Right cardiac atrium (tissue), 5 donors: ENCODE results near the gene MACO1. TPM values are rescaled to one million over a fixed set of nuclear protein-coding genes. Genes with fewer than 3 reads are reported as not detected.

Source experiments
- ATAC-seq, 2 donors: fragments of 200-7000 bp; cut with Tn5 transposase; one replicate each; pipeline versions ENCODE4 v1.8.0 to v1.9.1; 2020; ENCODE audit warnings: moderate library complexity in 2 of 2, mild to moderate bottlenecking in 1 of 2
- DNase-seq, 3 donors: peaks; one replicate each; pipeline ENCODE4 v3.0.0-alpha.2; 2020
- H3K27ac ChIP-seq: one replicate; pipeline ENCODE4 v1.5.1; 2013; ENCODE audit warnings: mild to moderate bottlenecking, low read length, control low read depth, moderate library complexity
- H3K27me3 ChIP-seq: one replicate; pipeline ENCODE4 v1.6.1; 2013; ENCODE audit not compliant: control insufficient read depth, insufficient read depth
- H3K4me1 ChIP-seq: one replicate; pipeline ENCODE4 v1.6.1; 2013; ENCODE audit warnings: low read length; ENCODE audit not compliant: control insufficient read depth, insufficient read depth
- H3K4me3 ChIP-seq: one replicate; pipeline ENCODE4 v1.5.1; 2013; ENCODE audit warnings: low read length, control low read depth
- H3K9me3 ChIP-seq: one replicate; pipeline ENCODE4 v1.6.1; 2013; ENCODE audit warnings: low read length; ENCODE audit not compliant: control insufficient read depth
- WGBS: extraction: QIAGEN DNeasy Blood & Tissue Kit; methylation state at CpG from one replicate; pipeline ENCODE4 v1.1.7; 2013; 5-methylcytosine and 5-hydroxymethylcytosine counted together
- intact Hi-C, 4 donors: fragments of 100-400 bp; cut with DNase I; formaldehyde crosslinking; loops; one replicate each; pipeline versions ENCODE4 v1.11.0 to v1.14.0; 2022 to 2023
- polyA plus RNA-seq: library from polyadenylated mRNA; stranded (reverse); fragments of 200-250 nt; gene quantifications from one replicate; pipeline ENCODE4 v1.2.3, GENCODE V29; 2013
- total RNA-seq, 4 donors: library from RNA; stranded (reverse); fragmentation: NEBNext Ultra II Directional; extraction: Animal tissue kit (Norgen Biotek cat#: 25700); gene quantifications; one replicate each; pipeline ENCODE4 v1.2.1, GENCODE V29; 2021
- donor health status: healthy with polysubstance abuse.
- donor health status: DM: no; HTN: yes; CAD: no.
- donor health status: DM: no; HTN: no; CAD: no.
- donor health status: DM: no; HTN: yes; CAD: no; lungs with severe emphysema.
- donor health status: DM: yes; HTN: yes; CAD: no.

The MACO1 gene
- total and polyA plus RNA-seq, 5 donors, result 8.8 to 20.2 (median 17.1) TPM

DNA sequence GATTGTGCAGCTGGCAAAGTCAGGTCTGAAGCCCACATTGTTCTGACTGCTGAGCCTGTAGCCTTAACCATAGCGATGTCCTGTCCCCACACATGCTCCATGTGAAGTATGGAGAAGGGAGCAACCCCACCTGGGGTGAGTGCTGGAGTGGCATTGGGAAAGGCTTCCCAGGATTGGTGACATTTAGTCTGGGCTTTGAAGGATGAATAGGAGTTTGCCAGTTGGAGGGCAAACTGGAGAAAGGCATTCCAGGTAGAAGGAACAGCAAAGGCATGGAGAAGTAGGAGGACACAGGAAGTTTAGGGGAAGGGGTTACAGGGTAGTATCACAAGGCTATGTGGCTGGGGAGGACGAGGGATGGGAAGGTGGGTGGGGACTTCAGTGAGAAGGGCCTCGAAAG lies 105.4 kb downstream of the MACO1 start:
- no peaks in the 10 kb centered on the region for H3K27me3 ChIP-seq
- no peak for DNase-seq
- no peak overlapping the region for H3K4me3 ChIP-seq
- no peaks in the 10 kb centered on the region for H3K9me3 ChIP-seq
- no peak for ATAC-seq
- no peaks in the 10 kb centered on the region for H3K4me1 ChIP-seq
- no peak overlapping the region for H3K27ac ChIP-seq
- 87% methylated on average over 3 of the region's 3 CpGs for WGBS
- intact Hi-C loops, result no loop called here

DNA sequence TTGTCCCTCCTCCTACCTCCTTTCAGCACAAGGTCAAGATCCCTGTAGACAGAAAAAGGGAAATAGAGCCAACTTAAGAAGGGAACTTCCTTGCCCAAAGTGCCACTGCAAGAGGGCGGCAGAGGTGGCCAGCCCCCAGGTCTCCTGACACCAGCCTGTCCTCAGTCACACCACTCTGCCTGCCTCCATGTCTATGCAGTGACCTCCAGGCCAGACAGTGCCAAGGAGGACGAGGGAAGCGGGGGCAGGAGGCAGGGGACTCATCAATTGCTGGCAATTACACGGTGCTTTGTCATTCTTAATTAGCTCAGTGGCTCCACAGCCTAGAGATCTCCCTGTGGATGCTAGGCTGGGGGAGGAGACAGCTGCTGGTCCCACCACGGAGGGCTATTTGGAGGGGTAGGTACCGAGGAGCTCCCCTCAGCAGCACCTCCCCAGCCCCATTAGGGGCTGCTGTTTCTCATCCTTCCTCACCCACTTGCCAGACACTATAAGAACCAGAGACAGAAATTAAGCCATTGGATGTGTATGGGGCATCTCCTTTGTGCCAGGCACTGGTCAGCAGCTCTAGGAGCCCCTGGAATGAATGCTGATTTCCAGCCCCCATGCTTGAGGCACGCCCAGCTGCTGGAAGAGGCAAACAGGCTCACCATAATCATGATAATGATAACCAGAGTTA lies 106.6 kb downstream of the MACO1 start:
- ATAC-seq, result no peak
- H3K27ac ChIP-seq, result no peak overlapping the region
- no peak overlapping the region for H3K4me3 ChIP-seq
- H3K4me1 ChIP-seq, result no peaks in the 10 kb centered on the region
- H3K9me3 ChIP-seq, result no peaks in the 10 kb centered on the region
- intact Hi-C loops, result no loop called here
- WGBS, result 56% methylated on average over 7 of the region's 7 CpGs
- H3K27me3 ChIP-seq, result no peaks in the 10 kb centered on the region
- no peak for DNase-seq

DNA sequence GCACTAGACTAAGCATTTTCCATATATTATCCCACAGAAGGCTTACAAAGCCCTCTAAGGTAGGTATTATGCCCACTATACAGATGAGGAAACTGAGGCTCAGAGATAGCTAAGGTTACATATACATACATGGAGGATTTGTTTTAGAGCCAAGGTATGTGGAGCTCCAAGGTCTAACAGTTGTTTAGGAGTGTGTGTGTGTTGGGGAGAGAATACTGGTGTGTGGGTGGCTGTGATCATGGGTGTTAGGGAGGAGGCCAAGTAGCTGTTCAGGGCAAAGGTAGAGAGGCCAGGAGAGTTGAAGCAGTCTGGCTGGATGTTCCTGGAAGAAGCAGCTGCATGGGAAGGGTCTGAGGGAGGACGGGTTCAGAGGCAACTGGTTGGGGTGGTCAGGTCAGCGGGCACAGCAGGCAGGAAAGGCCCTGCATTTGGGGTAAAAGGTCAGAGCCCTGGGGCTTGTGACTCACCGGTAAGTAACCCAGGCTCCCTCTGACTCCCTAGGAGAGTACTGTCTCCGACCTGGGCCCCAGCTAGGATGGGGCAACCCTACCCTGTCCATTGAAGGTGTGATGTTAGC lies 107.6 kb downstream of the MACO1 start:
- Histone ChIP-seq H3K9me3 (no peaks in the 10 kb centered on the region), H3K4me3 (no peak overlapping the region), H3K27me3 (no peaks in the 10 kb centered on the region), H3K4me1 (no peaks in the 10 kb centered on the region), H3K27ac (no peak overlapping the region)
- no peak for ATAC-seq
- 76% methylated on average over 4 of the region's 4 CpGs for WGBS
- no peak for DNase-seq
- intact Hi-C loops, result no loop called here

DNA sequence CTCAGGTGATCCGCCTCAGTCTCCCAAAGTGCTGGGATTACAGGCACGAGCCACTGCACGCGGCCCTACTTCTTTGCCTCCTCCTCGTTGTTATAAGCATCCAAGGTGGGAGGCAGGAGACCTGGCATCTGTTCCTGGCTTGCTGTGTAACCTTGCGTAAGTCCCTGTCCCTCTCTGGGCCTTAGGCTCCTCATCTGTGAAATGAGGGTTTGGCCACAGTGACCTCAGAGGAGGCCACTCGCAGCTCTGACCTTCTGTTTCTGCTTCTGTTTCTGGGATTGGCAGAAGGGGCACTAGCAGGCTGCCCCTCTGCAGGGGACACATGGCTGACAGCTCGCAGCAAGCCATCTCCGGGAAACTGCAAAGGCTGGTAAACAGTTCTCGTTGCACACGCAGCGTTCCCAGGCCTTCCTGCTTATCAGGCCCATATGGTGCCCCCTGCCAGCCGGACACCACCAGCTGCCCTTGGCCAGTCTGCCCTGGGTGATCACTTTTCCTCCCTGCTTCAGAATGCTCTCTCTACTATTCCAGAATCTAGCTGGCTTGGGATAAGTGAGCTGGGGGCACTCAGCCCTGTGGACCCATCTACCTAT lies 110.1 kb downstream of the MACO1 start:
- no peaks in the 10 kb centered on the region for H3K4me1 ChIP-seq
- WGBS, result 88% methylated on average over 13 of the region's 13 CpGs
- H3K4me3 ChIP-seq, result no peak overlapping the region
- DNase-seq (no peak), ATAC-seq (no peak)
- H3K9me3 ChIP-seq, result no peaks in the 10 kb centered on the region
- H3K27ac ChIP-seq, result no peak overlapping the region
- no peaks in the 10 kb centered on the region for H3K27me3 ChIP-seq
- intact Hi-C loops, result loop anchor here in 1 of 4 donors (10.0 kb wide), 1 partner anchor 274 kb away; the partner anchor contains the start of gene MTFR1L

DNA sequence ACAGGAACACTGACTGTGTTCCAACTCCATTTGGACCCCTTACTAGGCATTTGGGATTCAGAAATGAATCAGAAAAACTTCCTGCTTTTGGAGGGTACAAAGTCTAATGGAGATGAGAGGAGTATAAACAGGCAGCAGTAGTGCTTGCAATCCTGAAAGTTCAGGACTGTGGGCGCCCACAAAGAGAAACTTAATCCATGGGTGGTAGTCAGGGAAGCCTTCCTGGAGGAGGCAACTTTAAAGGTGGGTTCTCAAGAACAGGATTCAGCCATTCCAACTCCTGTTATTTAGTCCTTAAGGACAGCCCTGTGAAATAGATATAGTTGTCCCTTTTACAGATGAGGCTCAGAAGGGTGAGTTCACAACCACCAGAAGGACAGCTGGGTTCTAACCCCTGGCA lies 110.7 kb downstream of the MACO1 start:
- H3K4me1 ChIP-seq, result no peaks in the 10 kb centered on the region
- no peak overlapping the region for H3K4me3 ChIP-seq
- DNase-seq, result no peak
- ATAC-seq, result no peak
- intact Hi-C loops, result loop anchor here in 1 of 4 donors (10.0 kb wide), 1 partner anchor 273 kb away; the partner anchor contains the start of gene MTFR1L
- no peaks in the 10 kb centered on the region for H3K9me3 ChIP-seq
- H3K27me3 ChIP-seq, result no peaks in the 10 kb centered on the region
- 86% methylated on average over 1 of the region's 1 CpG for WGBS
- H3K27ac ChIP-seq, result no peak overlapping the region

DNA sequence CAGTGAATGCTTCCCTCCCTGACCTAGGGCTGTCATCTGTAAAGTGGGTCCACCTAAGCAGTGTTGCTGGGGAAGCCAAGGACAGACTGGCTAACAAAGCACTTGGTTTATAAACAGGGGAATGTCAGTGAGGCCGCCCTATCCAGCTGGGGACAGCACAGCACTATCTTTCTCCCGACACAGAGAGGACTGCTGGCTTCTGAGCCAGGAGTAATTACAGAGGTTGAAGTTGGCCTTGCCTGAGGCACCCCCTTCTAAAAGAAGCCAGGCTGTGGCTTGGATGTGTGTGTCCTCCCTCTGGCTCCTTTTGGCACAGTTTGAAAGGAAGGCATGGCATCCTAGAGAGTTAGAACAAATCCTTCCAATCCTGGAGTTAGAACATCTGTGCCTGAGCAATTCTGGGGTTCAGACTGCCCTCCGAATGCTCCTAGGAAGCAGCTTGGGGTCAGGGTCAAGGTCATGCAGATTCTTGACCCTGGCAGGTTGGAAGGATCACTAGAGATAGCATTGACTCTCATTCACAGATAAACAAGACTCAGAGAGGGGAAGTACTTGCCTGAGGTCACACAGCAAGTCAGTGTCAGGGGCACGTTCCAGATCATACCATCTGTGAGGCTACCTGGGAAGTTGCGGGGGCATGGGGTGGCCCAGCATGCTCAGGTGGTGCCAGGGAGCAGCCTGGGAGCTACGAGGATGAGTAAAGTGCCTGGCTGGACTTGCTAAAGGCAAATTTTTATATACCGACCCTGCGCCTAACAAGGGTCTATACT lies 111.4 kb downstream of the MACO1 start:
- Histone ChIP-seq H3K4me3 (no peak overlapping the region), H3K27me3 (no peaks in the 10 kb centered on the region), H3K9me3 (no peaks in the 10 kb centered on the region), H3K27ac (no peak overlapping the region), H3K4me1 (no peaks in the 10 kb centered on the region)
- DNase-seq (no peak), ATAC-seq (no peak)
- 71% methylated on average over 8 of the region's 8 CpGs for WGBS
- intact Hi-C loops, result loop anchor here in 1 of 4 donors (10.0 kb wide), 1 partner anchor 273 kb away; the partner anchor contains the start of gene MTFR1L

DNA sequence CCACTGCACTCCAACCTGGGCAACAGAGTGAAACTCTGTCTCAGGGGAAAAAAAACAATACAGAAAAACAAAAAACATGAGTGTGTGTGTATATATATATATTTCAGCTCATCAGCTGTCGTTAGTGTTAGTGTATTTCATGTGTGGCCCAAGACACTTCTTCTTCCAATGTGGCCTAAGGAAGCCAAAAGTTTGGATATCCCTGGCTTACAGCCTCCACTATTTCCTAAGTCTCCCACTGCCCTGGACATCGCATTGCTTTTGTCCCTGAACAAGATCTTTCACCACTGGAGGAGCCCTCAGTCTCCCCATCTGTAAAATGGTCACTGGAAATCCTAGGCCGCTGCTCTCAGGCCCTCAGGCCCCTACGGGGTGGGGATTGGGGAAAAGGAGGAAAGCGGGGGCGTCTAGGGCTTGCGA lies 112.3 kb downstream of the MACO1 start:
- Histone ChIP-seq H3K4me1 (no peaks in the 10 kb centered on the region), H3K27ac (no peak overlapping the region), H3K9me3 (no peaks in the 10 kb centered on the region), H3K27me3 (no peaks in the 10 kb centered on the region), H3K4me3 (peak overlapping the region; percentile 73)
- 20% methylated on average over 7 of the region's 7 CpGs for WGBS
- no peak for ATAC-seq
- intact Hi-C loops, result loop anchor here in 1 of 4 donors (10.0 kb wide), 1 partner anchor 272 kb away; the partner anchor contains the start of gene MTFR1L
- no peak for DNase-seq

DNA sequence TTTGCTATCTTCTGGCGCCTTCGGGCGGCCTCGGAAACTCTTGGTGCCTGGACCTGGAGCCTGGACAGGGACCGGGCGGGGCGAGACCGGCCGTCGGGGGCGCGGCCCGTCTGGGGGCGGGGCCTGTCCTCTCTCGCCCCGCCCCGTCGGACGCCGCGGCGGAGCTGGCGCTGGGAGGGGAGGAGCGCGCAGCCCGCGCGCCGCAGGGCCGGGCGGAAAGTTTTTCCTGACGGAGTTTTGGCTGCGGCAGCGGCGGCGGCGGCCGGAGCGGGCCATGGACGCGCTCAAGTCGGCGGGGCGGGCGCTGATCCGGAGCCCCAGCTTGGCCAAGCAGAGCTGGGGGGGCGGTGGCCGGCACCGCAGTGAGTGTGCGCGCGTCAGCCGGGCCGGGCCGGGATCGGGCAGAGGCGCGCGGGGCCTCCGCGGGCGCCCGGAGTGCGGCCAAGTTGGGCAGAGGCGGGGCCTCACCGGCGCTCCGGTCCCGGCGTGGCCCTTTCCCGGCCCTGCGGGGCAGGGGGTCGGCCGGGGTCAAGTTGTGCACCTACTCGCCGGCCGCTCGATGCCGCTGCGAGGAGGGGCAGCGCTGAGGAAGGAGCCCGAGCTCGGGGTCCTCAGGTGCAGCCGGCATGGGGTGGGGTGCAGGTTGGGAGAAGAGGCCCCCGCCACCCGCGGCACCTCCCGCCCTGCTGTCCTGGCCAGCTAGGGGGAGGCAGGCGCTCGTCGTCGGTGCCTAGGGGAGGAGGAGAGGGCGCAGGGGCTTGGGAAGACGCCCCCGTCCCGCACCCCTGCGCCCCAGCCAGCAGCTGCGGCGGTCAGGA lies 112.9 kb downstream of the MACO1 start, which contains the start of gene LDLRAP1:
Gene LDLRAP1 (plus strand): TSS at position 182 of the 818 bp plus-strand sequence. CDS start 93 bp downstream, at position 275.
- Histone ChIP-seq H3K9me3 (no peaks in the 10 kb centered on the region), H3K4me1 (no peaks in the 10 kb centered on the region), H3K27ac (peak within 1 kb of the TSS; percentile 83), H3K27me3 (no peaks in the 10 kb centered on the region), H3K4me3 (peak within 1 kb of the TSS; percentile 73)
- ATAC-seq (peak; percentile 96), DNase-seq (peak; percentile 83 to 93 (median 90))
- WGBS, result under 1% methylated on average over 98 of the region's 99 CpGs
- intact Hi-C loops, result loop anchor here in 1 of 4 donors (10.0 kb wide), 1 partner anchor 271 kb away; the partner anchor contains the start of gene MTFR1L

DNA sequence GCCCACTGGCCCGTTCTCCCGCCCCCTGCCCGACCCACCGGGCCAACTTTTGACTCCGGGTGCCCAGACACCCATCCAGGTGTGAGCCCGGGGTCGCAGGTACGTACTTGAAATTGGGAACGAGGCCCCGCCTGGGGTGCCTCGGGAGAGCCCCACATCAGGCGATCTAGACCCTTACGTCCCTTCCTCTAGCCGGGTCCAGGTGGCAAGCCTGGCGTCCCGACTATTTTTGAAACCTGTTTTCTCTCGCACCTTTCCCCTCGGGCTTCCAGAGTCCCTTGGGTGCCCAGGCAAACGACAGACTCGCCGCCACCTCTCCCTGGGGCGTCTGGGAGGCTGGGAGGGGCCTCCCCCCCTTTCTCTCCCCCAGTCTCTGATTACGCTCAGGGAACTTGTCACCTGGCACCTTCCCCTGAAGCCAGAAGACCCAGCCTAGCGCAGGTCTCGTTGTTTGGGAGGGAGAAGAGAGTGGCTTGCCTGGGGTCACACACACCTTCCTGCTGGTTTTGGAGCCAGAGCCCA lies 113.6 kb downstream of the MACO1 start:
- 9% methylated on average over 25 of the region's 25 CpGs for WGBS
- Histone ChIP-seq H3K4me3 (peak overlapping the region; percentile 73), H3K4me1 (peaks cover 3% of the 10 kb centered on the region), H3K27ac (no peak overlapping the region), H3K27me3 (no peaks in the 10 kb centered on the region), H3K9me3 (no peaks in the 10 kb centered on the region)
- ATAC-seq (no peak), DNase-seq (no peak)
- intact Hi-C loops, result loop anchor here in 1 of 4 donors (10.0 kb wide), 1 partner anchor 270 kb away; the partner anchor contains the start of gene MTFR1L

DNA sequence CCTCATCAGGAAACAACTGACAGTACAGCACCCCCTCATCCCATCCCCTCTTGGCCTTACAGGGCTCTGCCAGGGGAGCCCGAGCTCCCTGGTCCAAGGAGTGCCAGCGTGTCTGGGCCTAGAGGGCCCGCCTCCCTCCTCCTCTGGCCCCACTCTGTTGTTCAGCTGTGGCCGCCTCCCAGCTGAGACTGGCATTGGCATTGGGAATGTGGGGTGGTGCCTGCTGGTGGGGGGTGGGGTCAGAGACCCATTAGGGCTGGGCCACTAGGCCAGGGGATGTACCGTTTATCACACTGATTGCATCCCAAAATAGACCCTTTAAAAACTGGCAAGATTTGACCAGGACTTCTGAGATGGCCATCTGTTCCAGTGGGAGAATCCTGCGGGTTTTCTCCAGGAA lies 114.1 kb downstream of the MACO1 start:
- intact Hi-C loops, result loop anchor here in 1 of 4 donors (10.0 kb wide), 1 partner anchor 270 kb away; the partner anchor contains the start of gene MTFR1L

More for the DNA sequence above, 114.1 kb downstream of the MACO1 start:
- peak in 2 of 3 donors; percentile 69 to 80 for DNase-seq
- WGBS, result 51% methylated on average over 6 of the region's 6 CpGs
- Histone ChIP-seq H3K4me1 (peaks cover 7% of the 10 kb centered on the region), H3K9me3 (no peaks in the 10 kb centered on the region), H3K27me3 (no peaks in the 10 kb centered on the region), H3K4me3 (peak overlapping the region; percentile 73), H3K27ac (no peak overlapping the region)
- peak; percentile 11 to 23 for ATAC-seq
